Measurements from ENCODE around the gene IKZF1.
A peak's percentile ranks its signal among the peaks of the same experiment; 100 is the strongest.

IKZF1 gene

GRCh38 chr7:50304129-50304910 lies at the start of gene IKZF1:
Gene IKZF1, plus strand, starts transcription at chr7:50304716. Its CDS starts 14,346 bp downstream, at chr7:50319062.
- peak; percentile 11 for DNase-seq

- no peak for DNase-seq
Observed at GRCh38 chr7:50261593-50261992, 42.9 kb upstream of the IKZF1 start.

GRCh38 chr7:50262446-50262845 lies 42.1 kb upstream of the IKZF1 start:
- DNase-seq, result no peak

- no peak for DNase-seq
Observed at GRCh38 chr7:50262916-50263690, 41.4 kb upstream of the IKZF1 start.

GRCh38 chr7:50264908-50265307 lies 39.6 kb upstream of the IKZF1 start:
- no peak for DNase-seq

- peak; percentile 8 for DNase-seq
Observed at GRCh38 chr7:50265968-50266634, 38.4 kb upstream of the IKZF1 start.

GRCh38 chr7:50266635-50267386 lies 37.7 kb upstream of the IKZF1 start:
- no peak for DNase-seq

GRCh38 chr7:50267525-50268041 lies 36.9 kb upstream of the IKZF1 start:
- DNase-seq, result no peak

- DNase-seq, result no peak
Observed at GRCh38 chr7:50268223-50268622, 36.3 kb upstream of the IKZF1 start.

GRCh38 chr7:50268990-50269389 lies 35.5 kb upstream of the IKZF1 start:
- peak; percentile 46 for DNase-seq

- no peak for DNase-seq
Observed at GRCh38 chr7:50270531-50271018, 33.9 kb upstream of the IKZF1 start.

- DNase-seq, result no peak
Observed at GRCh38 chr7:50272808-50273207, 31.7 kb upstream of the IKZF1 start.

GRCh38 chr7:50273301-50273700 lies 31.2 kb upstream of the IKZF1 start:
- DNase-seq, result no peak

- DNase-seq, result no peak
Observed at GRCh38 chr7:50273870-50274269, 30.6 kb upstream of the IKZF1 start.

GRCh38 chr7:50274361-50274760 lies 30.2 kb upstream of the IKZF1 start:
- DNase-seq, result no peak

GRCh38 chr7:50275430-50275829 lies 29.1 kb upstream of the IKZF1 start:
- DNase-seq, result no peak

GRCh38 chr7:50276483-50276882 lies 28.0 kb upstream of the IKZF1 start:
- no peak for DNase-seq

- no peak for DNase-seq
Observed at GRCh38 chr7:50278120-50278519, 26.4 kb upstream of the IKZF1 start.

- no peak for DNase-seq
Observed at GRCh38 chr7:50281680-50282445, 22.7 kb upstream of the IKZF1 start.

- no peak for DNase-seq
Observed at GRCh38 chr7:50282813-50283605, 21.5 kb upstream of the IKZF1 start.

GRCh38 chr7:50283731-50284130 lies 20.8 kb upstream of the IKZF1 start:
- no peak for DNase-seq
